HUES64 (cell line): ENCODE measurements around the gene MLLT6.

Source experiments
- H3K27ac ChIP-seq: 2 replicates; pipeline ENCODE4 v1.7.0; 2013; ENCODE audit warnings: low read depth, low read length, inconsistent platforms
- H3K27me3 ChIP-seq: 2 replicates; pipeline ENCODE4 v1.6.1; 2013; ENCODE audit warnings: mild to moderate bottlenecking, low read length; ENCODE audit not compliant: insufficient read depth
- H3K36me3 ChIP-seq: 2 replicates; pipeline ENCODE4 v1.6.1; 2013; ENCODE audit warnings: mild to moderate bottlenecking, low read length; ENCODE audit not compliant: insufficient read depth
- H3K4me1 ChIP-seq: 2 replicates; pipeline ENCODE4 v1.6.1; 2013; ENCODE audit warnings: mild to moderate bottlenecking, low read length, moderate library complexity; ENCODE audit not compliant: insufficient read depth
- H3K4me3 ChIP-seq: 2 replicates; pipeline ENCODE4 v1.5.1; 2013; ENCODE audit warnings: mild to moderate bottlenecking, low read length, moderate library complexity
- H3K9ac ChIP-seq: 2 replicates; pipeline ENCODE4 v1.6.1; 2013; ENCODE audit warnings: mild to moderate bottlenecking, low read depth, low read length
- H3K9me3 ChIP-seq: 2 replicates; pipeline ENCODE4 v1.6.1; 2013; ENCODE audit warnings: low read depth, low read length; ENCODE audit not compliant: insufficient read depth
- WGBS: fragments of 150-250, 120-280 bp; methylation state at CpG from one replicate; pipeline ENCODE4 v1.1.7; 2013; ENCODE audit warnings: missing lambda C conversion rate; 5-methylcytosine and 5-hydroxymethylcytosine counted together

Gene MLLT6

GRCh38 chr17:38732376-38733281, 27.6 kb downstream of the MLLT6 start:
- Histone ChIP-seq H3K27me3 (peaks cover 20% of the 10 kb centered on the region), H3K9ac (no peak overlapping the region), H3K4me3 (no peak overlapping the region), H3K36me3 (peaks cover 35% of the 10 kb centered on the region), H3K4me1 (peaks cover 6% of the 10 kb centered on the region; the same call in 1 of the 2 replicates), H3K27ac (no peak overlapping the region), H3K9me3 (no peaks in the 10 kb centered on the region)
- 96% methylated on average over 7 of the region's 7 CpGs for WGBS

- Histone ChIP-seq H3K4me1 (peaks cover 6% of the 10 kb centered on the region; the same call in 1 of the 2 replicates), H3K9me3 (no peaks in the 10 kb centered on the region), H3K27ac (no peak overlapping the region), H3K36me3 (peaks cover 43% of the 10 kb centered on the region), H3K27me3 (peaks cover 12% of the 10 kb centered on the region), H3K9ac (no peak overlapping the region), H3K4me3 (no peak overlapping the region)
- WGBS = 87% methylated on average over 9 of the region's 9 CpGs
Observed at GRCh38 chr17:38733282-38733981, 28.4 kb downstream of the MLLT6 start.

GRCh38 chr17:38733982-38734973, 29.2 kb downstream of the MLLT6 start:
- Histone ChIP-seq H3K4me3 (no peak overlapping the region), H3K27me3 (peaks cover 3% of the 10 kb centered on the region; the same call in 1 of the 2 replicates), H3K9me3 (no peaks in the 10 kb centered on the region), H3K36me3 (peaks cover 51% of the 10 kb centered on the region), H3K9ac (no peak overlapping the region), H3K27ac (no peak overlapping the region), H3K4me1 (peaks cover 6% of the 10 kb centered on the region; the same call in 1 of the 2 replicates)
- 81% methylated on average over 13 of the region's 15 CpGs for WGBS

GRCh38 chr17:38735161-38735997, 30.3 kb downstream of the MLLT6 start:
- no peaks in the 10 kb centered on the region for H3K27me3 ChIP-seq
- H3K4me1 ChIP-seq = peaks cover 6% of the 10 kb centered on the region; the same call in 1 of the 2 replicates
- no peaks in the 10 kb centered on the region for H3K9me3 ChIP-seq
- no peak overlapping the region for H3K4me3 ChIP-seq
- 71% methylated on average over 23 of the region's 23 CpGs for WGBS
- no peak overlapping the region for H3K9ac ChIP-seq
- H3K36me3 ChIP-seq = peaks cover 60% of the 10 kb centered on the region
- H3K27ac ChIP-seq = no peak overlapping the region

- Histone ChIP-seq H3K4me1 (0 out of 2 replicates have a peak, but pooled peaks cover under 1% of the 10 kb centered on the region), H3K9me3 (no peaks in the 10 kb centered on the region), H3K36me3 (peaks cover 56% of the 10 kb centered on the region), H3K27ac (no peak overlapping the region), H3K4me3 (no peak overlapping the region), H3K27me3 (no peaks in the 10 kb centered on the region), H3K9ac (no peak overlapping the region)
- 95% methylated on average over 14 of the region's 14 CpGs for WGBS
Observed at GRCh38 chr17:38738007-38738662, 33.1 kb downstream of the MLLT6 start.

- WGBS = 98% methylated on average over 16 of the region's 16 CpGs
- Histone ChIP-seq H3K4me3 (no peak overlapping the region), H3K36me3 (peaks cover 53% of the 10 kb centered on the region), H3K4me1 (peaks cover 4% of the 10 kb centered on the region; the same call in 1 of the 2 replicates), H3K27me3 (no peaks in the 10 kb centered on the region), H3K9ac (no peak overlapping the region), H3K9me3 (no peaks in the 10 kb centered on the region), H3K27ac (no peak overlapping the region)
Observed at GRCh38 chr17:38738686-38739085, 33.6 kb downstream of the MLLT6 start.

- H3K27ac ChIP-seq = no peak overlapping the region
- H3K9ac ChIP-seq = no peak overlapping the region
- WGBS = 97% methylated on average over 14 of the region's 14 CpGs
- H3K4me1 ChIP-seq = peaks cover 9% of the 10 kb centered on the region; the same call in 1 of the 2 replicates
- no peaks in the 10 kb centered on the region for H3K9me3 ChIP-seq
- H3K4me3 ChIP-seq = no peak overlapping the region
- no peaks in the 10 kb centered on the region for H3K27me3 ChIP-seq
- peaks cover 47% of the 10 kb centered on the region for H3K36me3 ChIP-seq
Observed at GRCh38 chr17:38739305-38739704, 34.2 kb downstream of the MLLT6 start.

- Histone ChIP-seq H3K36me3 (peaks cover 41% of the 10 kb centered on the region), H3K9ac (no peak overlapping the region), H3K4me1 (peaks cover 13% of the 10 kb centered on the region; the same call in 1 of the 2 replicates), H3K27ac (no peak overlapping the region), H3K9me3 (no peaks in the 10 kb centered on the region), H3K27me3 (no peaks in the 10 kb centered on the region), H3K4me3 (no peak overlapping the region)
- WGBS = 96% methylated on average over 19 of the region's 19 CpGs
Observed at GRCh38 chr17:38740044-38740443, 35.0 kb downstream of the MLLT6 start.

GRCh38 chr17:38740806-38741205, 35.7 kb downstream of the MLLT6 start:
- Histone ChIP-seq H3K4me3 (no peak overlapping the region), H3K27ac (no peak overlapping the region), H3K9me3 (no peaks in the 10 kb centered on the region), H3K36me3 (peaks cover 37% of the 10 kb centered on the region), H3K4me1 (peaks cover 18% of the 10 kb centered on the region), H3K9ac (no peak overlapping the region), H3K27me3 (no peaks in the 10 kb centered on the region)
- WGBS = 94% methylated on average over 4 of the region's 4 CpGs
